Effector memory CD4-positive, alpha-beta T cell (primary cell): ENCODE data around the gene OPTC.
A peak's percentile ranks its signal among the peaks of the same experiment; 100 is the strongest.
"Not testable (repeated sequence)": the region's sequence is repeated elsewhere in the genome, so short reads cannot be mapped to it uniquely, and the experiment has no call there.

Source experiments
- DNase-seq, 3 donors: peaks; one replicate each; pipeline ENCODE4 v3.0.0-alpha.2; 2020
- H3K27ac ChIP-seq: 2 replicates; pipeline ENCODE4 v1.7.0; 2013; ENCODE audit warnings: mild to moderate bottlenecking, low read length, moderate library complexity; ENCODE audit not compliant: insufficient read depth, poor library complexity, severe bottlenecking
- H3K27me3 ChIP-seq: replicated peaks from 2 replicates; pipeline ENCODE4 v1.7.0; 2013; ENCODE audit warnings: mild to moderate bottlenecking, low read length; ENCODE audit not compliant: insufficient read depth, control insufficient read depth, poor library complexity, severe bottlenecking
- H3K36me3 ChIP-seq: 2 replicates; pipeline ENCODE4 v1.7.0; 2013; ENCODE audit warnings: mild to moderate bottlenecking, low read length, moderate library complexity; ENCODE audit not compliant: control insufficient read depth, insufficient read depth
- H3K4me1 ChIP-seq: 2 replicates; pipeline ENCODE4 v1.7.0; 2013; ENCODE audit warnings: low read length, mild to moderate bottlenecking; ENCODE audit not compliant: control insufficient read depth, insufficient read depth, poor library complexity, severe bottlenecking
- H3K4me3 ChIP-seq: 2 replicates; pipeline ENCODE4 v1.7.0; 2013; ENCODE audit warnings: low read length, low read depth, mild to moderate bottlenecking; ENCODE audit not compliant: insufficient read depth, poor library complexity, severe bottlenecking
- H3K9me3 ChIP-seq: 2 replicates; pipeline ENCODE4 v1.7.0; 2013; ENCODE audit warnings: mild to moderate bottlenecking, low read length, moderate library complexity; ENCODE audit not compliant: control insufficient read depth

Gene OPTC

DNA sequence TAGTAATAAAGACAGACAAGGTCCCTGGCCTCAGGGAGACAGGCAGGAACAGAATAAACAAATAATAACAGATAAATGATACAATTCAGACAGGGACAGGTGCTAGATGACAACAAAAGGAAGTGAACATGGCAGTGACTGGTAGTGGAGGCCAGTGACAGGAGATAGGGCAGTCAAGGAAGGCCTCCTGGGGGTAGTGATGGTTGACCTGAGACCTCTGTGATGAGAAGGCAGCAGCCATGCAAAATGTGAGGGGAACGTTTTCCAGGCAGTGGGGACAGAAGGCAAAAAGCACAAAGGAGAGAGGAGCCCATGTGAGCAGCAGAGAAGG lies 18.5 kb downstream of the OPTC start:
- H3K9me3 ChIP-seq: no peaks in the 10 kb centered on the region
- peaks cover 9% of the 10 kb centered on the region for H3K4me1 ChIP-seq
- H3K27ac ChIP-seq: no peak overlapping the region
- H3K27me3 ChIP-seq: no peaks in the 10 kb centered on the region
- H3K36me3 ChIP-seq: no peaks in the 10 kb centered on the region
- DNase-seq: no peak
- H3K4me3 ChIP-seq: no peak overlapping the region

DNA sequence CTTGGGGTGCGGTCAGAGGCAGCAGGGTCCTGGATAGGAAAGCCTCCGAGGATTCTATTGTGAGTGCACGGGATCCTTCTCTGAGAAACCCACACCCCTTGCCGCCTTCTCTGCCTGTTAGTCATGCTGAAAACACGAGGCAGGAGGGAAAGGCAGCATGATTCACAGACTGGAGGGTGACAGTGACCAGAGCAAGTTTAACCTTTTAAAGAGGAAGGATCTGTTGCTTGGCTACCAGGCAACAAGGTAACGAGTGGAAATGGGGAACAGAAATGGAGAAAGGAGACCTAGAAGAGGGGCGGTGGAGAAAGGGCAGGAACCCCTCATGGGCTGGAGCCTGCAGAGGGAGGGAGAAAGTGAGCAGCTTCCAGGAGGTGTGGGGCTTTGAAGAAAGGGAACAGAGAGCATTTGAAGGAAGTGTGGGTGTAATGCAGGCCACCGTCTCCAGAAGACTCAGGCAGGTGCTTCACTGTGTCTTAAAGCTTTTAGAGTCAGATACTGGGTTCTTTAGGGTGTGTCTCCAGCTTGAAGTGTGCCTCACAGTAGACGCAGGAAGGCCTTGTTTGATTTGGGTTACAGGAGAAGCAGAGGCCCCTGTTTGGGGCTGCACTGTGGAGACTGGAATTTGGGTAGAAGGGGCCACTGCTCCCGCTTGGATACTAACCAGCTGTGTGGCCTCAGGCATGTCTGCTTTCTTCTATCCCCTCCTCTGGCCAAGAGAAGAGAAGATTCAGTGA lies 19.1 kb downstream of the OPTC start:
- H3K27me3 ChIP-seq: no peaks in the 10 kb centered on the region
- peaks cover 9% of the 10 kb centered on the region for H3K4me1 ChIP-seq
- no peaks in the 10 kb centered on the region for H3K36me3 ChIP-seq
- H3K9me3 ChIP-seq: no peaks in the 10 kb centered on the region
- DNase-seq: no peak
- H3K27ac ChIP-seq: no peak overlapping the region
- no peak overlapping the region for H3K4me3 ChIP-seq

DNA sequence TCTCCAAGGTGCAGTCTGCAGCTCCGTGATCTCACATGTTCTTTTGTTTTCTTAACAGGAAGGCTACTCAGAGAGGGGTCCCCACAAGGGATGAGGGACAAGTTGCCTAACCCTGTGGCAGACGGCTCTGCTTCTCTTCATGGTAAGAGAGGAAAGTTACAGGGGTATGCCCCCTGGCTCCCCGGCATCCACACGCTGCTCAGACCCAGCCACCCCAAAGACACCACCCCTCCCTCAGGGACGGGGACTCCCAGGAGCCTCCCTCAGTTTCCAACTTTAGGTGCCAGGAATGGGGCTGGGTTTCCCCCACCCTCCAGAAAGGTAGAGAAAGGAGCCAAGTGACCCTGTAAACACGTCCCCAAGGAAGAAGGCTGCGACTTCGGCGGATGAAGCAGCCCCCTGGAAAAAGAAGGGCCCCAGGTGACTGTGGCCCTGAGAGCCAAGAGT lies 19.7 kb downstream of the OPTC start:
- peak overlapping the region; percentile 9 for H3K27ac ChIP-seq
- H3K9me3 ChIP-seq: no peaks in the 10 kb centered on the region
- peaks cover 9% of the 10 kb centered on the region for H3K4me1 ChIP-seq
- H3K4me3 ChIP-seq: no peak overlapping the region
- no peak for DNase-seq
- no peaks in the 10 kb centered on the region for H3K27me3 ChIP-seq
- H3K36me3 ChIP-seq: no peaks in the 10 kb centered on the region

DNA sequence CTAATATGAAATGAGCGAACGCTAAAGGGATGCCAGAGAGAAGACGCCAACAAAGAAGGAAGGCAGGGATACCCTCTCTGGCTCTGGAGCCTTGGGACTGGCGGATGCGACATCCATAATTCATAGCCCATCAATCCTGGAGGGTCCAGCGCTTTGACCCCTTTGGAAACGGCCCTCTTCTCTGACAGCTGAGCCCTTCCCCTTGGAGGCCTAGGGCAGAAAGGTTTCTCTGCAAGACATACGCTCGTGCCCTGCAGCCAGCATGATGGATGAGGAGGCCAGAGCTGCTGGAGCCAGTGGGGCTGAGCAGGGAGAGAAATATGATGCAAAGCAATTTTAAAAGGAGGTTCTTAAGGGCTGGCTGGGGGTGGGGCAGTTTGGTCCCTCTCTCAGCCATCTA lies 22.2 kb downstream of the OPTC start:
- Histone ChIP-seq H3K36me3 (no peaks in the 10 kb centered on the region), H3K4me3 (no peak overlapping the region)

DNA sequence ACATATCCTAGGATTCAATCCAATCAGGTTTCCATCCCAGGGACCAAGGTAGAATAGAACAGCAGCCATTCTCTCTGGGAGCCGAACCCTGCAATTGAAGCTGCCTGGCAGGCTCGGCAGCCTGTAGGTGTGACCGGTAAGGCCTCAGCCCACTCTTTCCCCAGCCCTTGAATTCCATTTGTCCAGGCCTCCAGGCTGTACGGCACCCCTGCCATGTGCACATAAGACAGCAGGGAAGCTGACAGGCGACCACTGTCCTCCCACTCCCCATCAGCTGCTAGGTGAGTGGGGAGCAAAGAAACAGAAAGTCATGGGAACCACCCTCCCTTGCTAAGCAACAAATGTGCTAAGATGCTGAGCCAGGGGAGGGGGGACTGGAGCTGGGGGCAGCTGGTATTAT lies 23.0 kb downstream of the OPTC start:
- Histone ChIP-seq H3K9me3 (no peaks in the 10 kb centered on the region), H3K27me3 (no peaks in the 10 kb centered on the region), H3K27ac (no peak overlapping the region), H3K4me3 (no peak overlapping the region), H3K36me3 (no peaks in the 10 kb centered on the region), H3K4me1 (peaks cover 9% of the 10 kb centered on the region)
- no peak for DNase-seq

More for the DNA sequence above, 22.2 kb downstream of the OPTC start:
- Histone ChIP-seq H3K4me1 (peaks cover 9% of the 10 kb centered on the region), H3K9me3 (no peaks in the 10 kb centered on the region), H3K27me3 (no peaks in the 10 kb centered on the region), H3K27ac (no peak overlapping the region)
- no peak for DNase-seq

DNA sequence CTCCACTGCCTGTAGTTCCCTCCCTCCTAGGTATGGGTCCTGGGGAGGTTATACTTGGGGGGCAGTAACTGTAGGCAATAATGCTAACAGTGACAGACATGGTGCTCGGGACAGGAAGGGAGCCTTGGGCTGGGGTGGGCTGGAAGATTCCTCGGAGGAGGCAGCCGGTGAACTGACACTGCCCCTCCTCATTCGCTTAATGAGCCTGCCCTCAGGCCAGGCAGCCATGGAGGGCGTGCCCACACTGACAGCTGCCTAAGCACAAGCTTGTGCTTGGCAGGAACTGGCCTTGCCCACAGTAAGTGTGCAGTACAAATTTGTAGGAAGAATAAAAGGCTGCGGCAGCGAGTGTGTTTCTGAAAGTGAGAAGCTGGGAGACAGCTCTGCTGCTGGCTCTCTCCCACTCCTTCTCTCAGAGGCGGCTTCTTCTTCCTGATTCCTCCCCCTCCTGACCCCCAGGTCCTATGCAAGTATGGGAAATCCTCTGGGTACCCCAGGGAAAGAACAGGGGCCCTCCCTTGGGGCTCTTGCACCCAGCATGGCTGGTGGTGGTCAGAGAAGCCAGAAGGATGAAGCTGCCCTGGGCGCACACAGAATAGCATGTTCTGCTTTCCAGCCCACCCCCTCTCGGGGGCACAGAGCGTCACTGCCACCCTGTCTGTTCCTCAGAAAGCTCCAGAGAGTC lies 23.6 kb downstream of the OPTC start:
- H3K4me1 ChIP-seq: peaks cover 9% of the 10 kb centered on the region
- no peak for DNase-seq
- H3K27ac ChIP-seq: no peak overlapping the region
- H3K4me3 ChIP-seq: no peak overlapping the region
- no peaks in the 10 kb centered on the region for H3K27me3 ChIP-seq
- H3K9me3 ChIP-seq: no peaks in the 10 kb centered on the region
- no peaks in the 10 kb centered on the region for H3K36me3 ChIP-seq

DNA sequence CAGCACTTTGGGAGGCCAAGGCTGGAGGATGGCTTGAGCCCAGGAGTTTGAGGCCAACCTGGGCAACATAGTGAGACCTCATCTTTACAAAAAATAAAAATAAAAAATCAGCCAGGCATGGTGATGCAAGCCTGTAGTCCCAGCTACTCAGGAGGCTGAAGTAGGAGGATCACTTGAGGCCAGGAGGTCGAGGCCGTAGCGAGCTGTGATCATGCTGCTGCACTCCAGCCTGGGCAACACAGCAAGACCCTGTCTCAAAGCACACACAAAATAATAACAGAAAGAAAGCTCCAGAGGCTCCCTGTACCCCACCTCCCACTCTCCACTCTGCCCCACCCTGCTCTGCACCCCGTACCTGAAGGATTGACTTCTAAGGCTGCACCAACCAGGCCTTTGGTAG lies 24.2 kb downstream of the OPTC start:
- not testable (repeated sequence) for H3K9me3 ChIP-seq, H3K36me3 ChIP-seq, H3K27ac ChIP-seq, H3K4me3 ChIP-seq, H3K27me3 ChIP-seq, DNase-seq, H3K4me1 ChIP-seq

DNA sequence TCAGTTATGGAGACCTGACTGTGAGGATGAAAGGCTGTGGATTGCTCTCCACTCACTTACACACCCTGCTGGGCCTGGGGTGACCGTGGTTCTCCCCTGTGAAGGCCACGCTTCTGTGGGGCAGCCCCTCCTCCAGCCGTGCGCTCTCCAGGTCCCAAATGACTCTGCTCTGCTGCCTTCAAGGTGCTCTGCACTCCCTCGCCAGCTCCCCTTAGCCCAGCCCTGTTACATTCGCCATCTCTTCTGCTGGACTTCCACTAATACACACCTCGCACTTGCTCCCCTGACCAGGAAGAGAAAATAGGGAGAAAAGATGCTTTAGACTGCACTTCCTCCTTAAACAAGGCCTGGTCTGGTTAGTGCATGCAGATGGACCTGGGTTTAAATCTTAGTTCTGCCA lies 24.6 kb downstream of the OPTC start:
- H3K4me1 ChIP-seq: peaks cover 4% of the 10 kb centered on the region

DNA sequence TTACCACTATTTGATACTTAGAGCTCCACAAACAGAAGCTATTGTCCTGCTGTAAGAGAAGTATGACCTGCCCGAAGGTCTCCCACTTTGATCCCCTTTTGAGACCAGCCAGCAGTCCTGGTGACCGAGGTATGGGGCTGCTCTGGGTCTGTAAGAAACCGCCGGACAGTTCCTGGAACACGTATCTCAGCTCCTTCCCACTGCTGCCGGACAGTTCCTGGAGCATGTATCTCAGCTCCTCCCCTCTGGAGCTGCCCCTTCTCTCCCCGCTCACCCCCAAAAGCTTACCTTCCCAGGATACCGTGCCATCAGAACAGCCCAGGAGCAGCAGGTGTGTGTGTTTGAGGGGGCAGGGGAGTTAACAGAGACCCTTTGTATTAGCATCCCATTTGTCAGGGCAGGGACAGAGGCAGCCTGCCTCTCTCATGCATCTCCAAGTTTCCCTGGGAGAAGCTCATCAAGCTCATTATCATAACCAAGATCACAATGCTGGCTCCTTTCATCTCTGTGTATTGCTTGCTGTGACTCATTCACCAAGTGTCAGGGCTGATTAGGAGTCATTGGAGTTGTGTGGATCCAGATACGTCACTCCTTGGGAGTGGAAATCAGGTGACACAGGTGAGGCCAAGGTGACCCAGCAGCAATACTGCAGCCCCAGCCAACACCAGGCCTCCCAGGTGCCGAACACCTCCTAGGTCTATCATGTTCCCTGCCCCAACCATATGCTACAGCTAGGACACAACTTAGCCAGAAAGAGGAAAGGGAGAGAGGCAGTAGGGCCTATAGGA lies 25.3 kb downstream of the OPTC start:
- no peaks in the 10 kb centered on the region for H3K4me1 ChIP-seq
- H3K4me3 ChIP-seq: no peak overlapping the region
- H3K27ac ChIP-seq: no peak overlapping the region
- no peaks in the 10 kb centered on the region for H3K36me3 ChIP-seq
- H3K27me3 ChIP-seq: no peaks in the 10 kb centered on the region
- H3K9me3 ChIP-seq: no peaks in the 10 kb centered on the region
- DNase-seq: no peak

More for the DNA sequence above, 24.6 kb downstream of the OPTC start:
- Histone ChIP-seq H3K27me3 (no peaks in the 10 kb centered on the region), H3K27ac (no peak overlapping the region), H3K4me3 (no peak overlapping the region), H3K36me3 (no peaks in the 10 kb centered on the region), H3K9me3 (no peaks in the 10 kb centered on the region)
- no peak for DNase-seq

DNA sequence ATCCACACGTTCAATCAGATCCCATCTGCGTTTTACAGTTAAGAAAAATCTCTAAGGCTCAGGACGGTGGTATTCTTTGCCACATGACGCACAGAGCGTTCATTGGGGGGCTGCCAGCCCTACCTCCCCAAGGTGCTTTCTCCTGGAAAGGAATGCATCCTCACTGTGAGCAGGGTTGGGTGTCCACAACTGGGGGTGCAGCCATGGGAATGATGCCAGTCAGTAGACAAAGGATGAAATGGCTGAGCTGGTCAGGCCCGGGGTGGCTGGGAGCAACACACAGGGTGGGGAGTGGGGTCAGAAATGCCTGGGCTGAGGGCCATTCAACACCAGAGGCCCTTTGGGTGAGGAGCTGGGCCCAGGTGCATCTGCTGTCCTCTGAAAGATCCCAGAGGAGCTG lies 25.9 kb downstream of the OPTC start:
- no peaks in the 10 kb centered on the region for H3K36me3 ChIP-seq
- H3K27me3 ChIP-seq: no peaks in the 10 kb centered on the region
- H3K9me3 ChIP-seq: no peaks in the 10 kb centered on the region
- H3K27ac ChIP-seq: no peak overlapping the region
- no peaks in the 10 kb centered on the region for H3K4me1 ChIP-seq
- no peak overlapping the region for H3K4me3 ChIP-seq
- DNase-seq: no peak
